Activated CD8-positive, alpha-beta memory T cell treated with anti-CD3 and anti-CD28 coated beads for 4 hours (primary cell): ENCODE results near the gene ZSCAN10.
"Not testable (repeated sequence)": the region's sequence is repeated elsewhere in the genome, so short reads cannot be mapped to it uniquely, and the experiment has no call there.

Source experiments
- DNase-seq, 2 donors: peaks; one replicate each; pipeline ENCODE4 v3.0.0-alpha.2; 2020; ENCODE audit warnings: low read depth in 2 of 2

Gene ZSCAN10

GRCh38 chr16:3098459-3099394 is at the start of gene ZSCAN10:
Gene ZSCAN10 (minus strand): TSS chr16:3099294. CDS start chr16:3092937, 6,357 bp downstream.
- DNase-seq = no peak

GRCh38 chr16:3148256-3149192 is 49.4 kb upstream of the ZSCAN10 start:
- DNase-seq = no peak

- no peak for DNase-seq
These were observed 48.6 kb upstream of the ZSCAN10 start for GRCh38 chr16:3147757-3148104.

GRCh38 chr16:3147046-3147756 is 48.1 kb upstream of the ZSCAN10 start:
- DNase-seq = no peak

GRCh38 chr16:3145660-3146059 is 46.6 kb upstream of the ZSCAN10 start:
- DNase-seq = no peak

- no peak for DNase-seq
These were observed 46.1 kb upstream of the ZSCAN10 start for GRCh38 chr16:3145151-3145550.

- DNase-seq = no peak
These were observed 45.4 kb upstream of the ZSCAN10 start for GRCh38 chr16:3144321-3144983.

- no peak for DNase-seq
These were observed 44.7 kb upstream of the ZSCAN10 start for GRCh38 chr16:3143598-3144320.

GRCh38 chr16:3143189-3143588 is 44.1 kb upstream of the ZSCAN10 start:
- no peak for DNase-seq

GRCh38 chr16:3142770-3143169 is 43.7 kb upstream of the ZSCAN10 start:
- DNase-seq = no peak

- DNase-seq = no peak
These were observed 43.2 kb upstream of the ZSCAN10 start for GRCh38 chr16:3142327-3142726.

GRCh38 chr16:3141781-3142311 is 42.8 kb upstream of the ZSCAN10 start:
- DNase-seq = no peak

GRCh38 chr16:3140603-3141427 is 41.7 kb upstream of the ZSCAN10 start:
- no peak for DNase-seq

- DNase-seq = not testable (repeated sequence)
These were observed 40.5 kb upstream of the ZSCAN10 start for GRCh38 chr16:3139561-3139960.

GRCh38 chr16:3138823-3139426 is 39.8 kb upstream of the ZSCAN10 start:
- no peak for DNase-seq

- no peak for DNase-seq
These were observed 39.2 kb upstream of the ZSCAN10 start for GRCh38 chr16:3138342-3138741.

- DNase-seq = no peak
These were observed 38.2 kb upstream of the ZSCAN10 start for GRCh38 chr16:3137267-3137666.

- no peak for DNase-seq
These were observed 36.1 kb upstream of the ZSCAN10 start for GRCh38 chr16:3135126-3135715.
